SK-N-SH treated with all-trans-retinoic acid at 6 μM for 48 hours (cell line): ENCODE results near the gene DNER.

Source experiments
- ATAC-seq: fragments of 200-7000 bp; cut with Tn5 transposase; 3 replicates; pipeline ENCODE4 v1.9.1; 2020; ENCODE audit warnings: mild to moderate bottlenecking, moderate library complexity
- ARNTL ChIP-seq: fragments of 450-650 bp; formaldehyde crosslinking; IDR thresholded peaks from 2 replicates; pipeline ENCODE4 v1.5.0; 2020; ENCODE audit warnings: low read depth, mild to moderate bottlenecking, moderate library complexity, borderline replicate concordance
- BACH2 ChIP-seq: fragments of 250-450 bp; sonication (Bioruptor Pico); IDR thresholded peaks from 2 replicates; pipeline ENCODE4 v1.9.0; 2021; ENCODE audit warnings: mild to moderate bottlenecking, borderline replicate concordance
- CREB5 ChIP-seq: fragments of 250-450 bp; sonication (Bioruptor Pico); IDR thresholded peaks from 2 replicates; pipeline ENCODE4 v1.5.1; 2020; ENCODE audit warnings: low read depth, mild to moderate bottlenecking, moderate library complexity
- CSDC2 ChIP-seq: fragments of 250-450 bp; sonication (Bioruptor Pico); IDR thresholded peaks from 2 replicates; pipeline ENCODE4 v1.5.0; 2020; ENCODE audit warnings: mild to moderate bottlenecking, moderate library complexity
- CSRNP3 ChIP-seq: fragments of 250-450 bp; sonication (Bioruptor Pico); IDR thresholded peaks from 2 replicates; pipeline ENCODE4 v1.5.1; 2021; ENCODE audit warnings: mild to moderate bottlenecking, moderate library complexity
- ESRRG ChIP-seq: fragments of 250-450 bp; sonication (Bioruptor Pico); IDR thresholded peaks from 2 replicates; pipeline ENCODE4 v1.6.1; 2021; ENCODE audit warnings: mild to moderate bottlenecking
- GLIS3 ChIP-seq: fragments of 250-450 bp; sonication (Bioruptor Pico); IDR thresholded peaks from 2 replicates; pipeline ENCODE4 v1.5.0; 2020; ENCODE audit warnings: mild to moderate bottlenecking, moderate library complexity
- ISL1 ChIP-seq: fragments of 250-450 bp; sonication (Bioruptor Pico); IDR thresholded peaks from 2 replicates; pipeline ENCODE4 v2.1.2; 2022; ENCODE audit warnings: mild to moderate bottlenecking, moderate library complexity
- PATZ1 ChIP-seq: fragments of 250-450 bp; sonication (Bioruptor Pico); IDR thresholded peaks from 2 replicates; pipeline ENCODE4 v1.8.0; 2020; ENCODE audit warnings: mild to moderate bottlenecking, moderate library complexity, borderline replicate concordance
- POU6F1 ChIP-seq: fragments of 250-450 bp; sonication (Bioruptor Pico); IDR thresholded peaks from 2 replicates; pipeline ENCODE4 v1.8.0; 2021; ENCODE audit warnings: low read depth, mild to moderate bottlenecking, moderate library complexity, borderline replicate concordance
- PPARA ChIP-seq: fragments of 250-450 bp; sonication (Bioruptor Pico); IDR thresholded peaks from 2 replicates; pipeline ENCODE4 v1.5.0; 2020; ENCODE audit warnings: mild to moderate bottlenecking, borderline replicate concordance
- TCF4 ChIP-seq: fragments of 250-450 bp; sonication (Bioruptor Pico); IDR thresholded peaks from 2 replicates; pipeline ENCODE4 v1.8.0; 2021; ENCODE audit warnings: mild to moderate bottlenecking, moderate library complexity, borderline replicate concordance
- TOX ChIP-seq: fragments of 250-450 bp; sonication (Bioruptor Pico); IDR thresholded peaks from 2 replicates; pipeline ENCODE4 v1.8.0; 2021; ENCODE audit warnings: mild to moderate bottlenecking, moderate library complexity, borderline replicate concordance
- TSHZ2 ChIP-seq: fragments of 250-450 bp; sonication (Bioruptor Pico); IDR thresholded peaks from 2 replicates; pipeline ENCODE4 v1.5.0; 2020; ENCODE audit warnings: mild to moderate bottlenecking, moderate library complexity
- ZC3H10 ChIP-seq: fragments of 250-450 bp; sonication (Bioruptor Pico); IDR thresholded peaks from 2 replicates; pipeline ENCODE4 v1.5.1; 2021; ENCODE audit warnings: mild to moderate bottlenecking, moderate library complexity
- ZNF565 ChIP-seq: fragments of 450-650 bp; formaldehyde crosslinking; conservative IDR thresholded peaks from 2 replicates; pipeline ENCODE4 v1.5.0; 2020; ENCODE audit warnings: low read depth, mild to moderate bottlenecking, moderate library complexity
- ZNF70 ChIP-seq: fragments of 450-650 bp; formaldehyde crosslinking; IDR thresholded peaks from 2 replicates; pipeline ENCODE4 v1.5.0; 2020; ENCODE audit warnings: mild to moderate bottlenecking, moderate library complexity
- ZNF8 ChIP-seq: fragments of 450-650 bp; formaldehyde crosslinking; IDR thresholded peaks from 2 replicates; pipeline ENCODE4 v1.5.0; 2020; ENCODE audit warnings: mild to moderate bottlenecking, moderate library complexity

The DNER gene

GRCh38 chr2:229372207-229372606, 342.1 kb downstream of the DNER start:
- TF ChIP-seq TCF4 (CRISPR knock-in tag), result no peak
- no peak for TF ChIP-seq ARNTL (CRISPR knock-in tag)
- TF ChIP-seq CSDC2 (CRISPR knock-in tag), result no peak
- no peak for TF ChIP-seq TOX (CRISPR knock-in tag)
- TF ChIP-seq, all 23 proteins: peak for 0
- no peak for ATAC-seq

GRCh38 chr2:229371086-229371485, 343.3 kb downstream of the DNER start:
- TF ChIP-seq ZNF565 (CRISPR knock-in tag) (no peak), ISL1 (CRISPR knock-in tag) (no peak), TOX (CRISPR knock-in tag) (no peak), PATZ1 (CRISPR knock-in tag) (no peak), BACH2 (CRISPR knock-in tag) (no peak), CSRNP3 (no peak), ZC3H10 (CRISPR knock-in tag) (no peak), POU6F1 (no peak), CSDC2 (CRISPR knock-in tag) (no peak), ZNF8 (CRISPR knock-in tag) (no peak), ZNF70 (CRISPR knock-in tag) (no peak)
- ATAC-seq, result no peak

- no peak for ATAC-seq
- TF ChIP-seq ZNF565 (CRISPR knock-in tag) (no peak), PPARA (no peak), CSDC2 (CRISPR knock-in tag) (no peak), CSRNP3 (no peak), ESRRG (CRISPR knock-in tag) (no peak), ISL1 (CRISPR knock-in tag) (no peak), GLIS3 (CRISPR knock-in tag) (no peak), TCF4 (CRISPR knock-in tag) (no peak), POU6F1 (no peak), TSHZ2 (CRISPR knock-in tag) (no peak), ZC3H10 (CRISPR knock-in tag) (no peak), CREB5 (CRISPR knock-in tag) (no peak), TOX (CRISPR knock-in tag) (no peak)
These were observed 343.8 kb downstream of the DNER start for GRCh38 chr2:229370509-229370908.
